ENCODE data around the gene CDH23.

DNA sequence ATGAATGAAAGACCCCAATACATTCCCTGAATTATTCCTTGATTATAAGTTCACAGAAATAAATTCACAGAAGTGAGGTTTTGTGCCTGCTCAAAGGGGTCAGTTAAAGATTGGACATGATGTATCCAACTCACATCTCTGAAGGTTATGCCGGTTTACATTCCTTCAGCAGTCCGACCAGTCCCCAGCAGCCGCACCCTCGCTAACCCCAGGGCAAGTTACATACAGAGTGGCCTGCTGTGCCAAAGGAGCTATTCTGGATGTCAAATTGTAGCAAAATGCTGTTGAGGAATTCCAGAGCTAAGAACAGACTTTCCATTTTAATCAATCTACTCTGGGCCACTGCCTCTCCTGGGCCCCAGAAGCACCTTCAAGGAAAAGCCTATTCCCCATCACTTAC is 434.0 kb downstream of the CDH23 start:
- TF ChIP-seq, protein P1, sequence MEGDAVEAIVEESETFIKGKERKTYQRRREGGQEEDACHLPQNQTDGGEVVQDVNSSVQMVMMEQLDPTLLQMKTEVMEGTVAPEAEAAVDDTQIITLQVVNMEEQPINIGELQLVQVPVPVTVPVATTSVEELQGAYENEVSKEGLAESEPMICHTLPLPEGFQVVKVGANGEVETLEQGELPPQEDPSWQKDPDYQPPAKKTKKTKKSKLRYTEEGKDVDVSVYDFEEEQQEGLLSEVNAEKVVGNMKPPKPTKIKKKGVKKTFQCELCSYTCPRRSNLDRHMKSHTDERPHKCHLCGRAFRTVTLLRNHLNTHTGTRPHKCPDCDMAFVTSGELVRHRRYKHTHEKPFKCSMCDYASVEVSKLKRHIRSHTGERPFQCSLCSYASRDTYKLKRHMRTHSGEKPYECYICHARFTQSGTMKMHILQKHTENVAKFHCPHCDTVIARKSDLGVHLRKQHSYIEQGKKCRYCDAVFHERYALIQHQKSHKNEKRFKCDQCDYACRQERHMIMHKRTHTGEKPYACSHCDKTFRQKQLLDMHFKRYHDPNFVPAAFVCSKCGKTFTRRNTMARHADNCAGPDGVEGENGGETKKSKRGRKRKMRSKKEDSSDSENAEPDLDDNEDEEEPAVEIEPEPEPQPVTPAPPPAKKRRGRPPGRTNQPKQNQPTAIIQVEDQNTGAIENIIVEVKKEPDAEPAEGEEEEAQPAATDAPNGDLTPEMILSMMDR (IDR thresholded peaks at IDR 0.05) = no peak
- no peak for TF ChIP-seq POLR2A (IDR thresholded peaks at IDR 0.05)
